ENCODE measurements around the gene FGF12. TPM values are rescaled to one million over a fixed set of nuclear protein-coding genes. Genes with fewer than 3 reads are reported as not detected.

The FGF12 gene
- polyA plus RNA-seq, 3 donors = not detected

DNA sequence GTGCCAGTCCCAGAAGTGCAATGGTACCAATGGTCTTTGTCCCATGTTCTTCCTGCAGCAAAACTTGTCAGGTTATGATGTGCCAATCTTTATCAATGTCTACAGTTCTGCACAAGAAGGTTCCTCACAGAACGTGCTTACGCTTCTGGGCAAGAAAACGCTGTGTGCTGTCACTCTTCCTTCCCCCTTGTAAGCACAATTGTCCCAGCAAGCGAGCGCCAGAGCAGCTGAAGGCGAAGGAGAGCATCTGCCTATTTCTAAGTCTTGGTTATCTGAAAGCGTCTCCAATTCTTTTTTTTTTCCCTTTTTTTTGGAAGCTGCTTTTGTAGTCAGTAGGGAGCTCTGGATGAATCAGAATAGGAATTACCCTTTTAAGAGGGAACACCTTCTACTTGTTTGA, 514.4 kb downstream of the FGF12 start:
- DNase-seq = no peak
- TF ChIP-seq, protein P1, sequence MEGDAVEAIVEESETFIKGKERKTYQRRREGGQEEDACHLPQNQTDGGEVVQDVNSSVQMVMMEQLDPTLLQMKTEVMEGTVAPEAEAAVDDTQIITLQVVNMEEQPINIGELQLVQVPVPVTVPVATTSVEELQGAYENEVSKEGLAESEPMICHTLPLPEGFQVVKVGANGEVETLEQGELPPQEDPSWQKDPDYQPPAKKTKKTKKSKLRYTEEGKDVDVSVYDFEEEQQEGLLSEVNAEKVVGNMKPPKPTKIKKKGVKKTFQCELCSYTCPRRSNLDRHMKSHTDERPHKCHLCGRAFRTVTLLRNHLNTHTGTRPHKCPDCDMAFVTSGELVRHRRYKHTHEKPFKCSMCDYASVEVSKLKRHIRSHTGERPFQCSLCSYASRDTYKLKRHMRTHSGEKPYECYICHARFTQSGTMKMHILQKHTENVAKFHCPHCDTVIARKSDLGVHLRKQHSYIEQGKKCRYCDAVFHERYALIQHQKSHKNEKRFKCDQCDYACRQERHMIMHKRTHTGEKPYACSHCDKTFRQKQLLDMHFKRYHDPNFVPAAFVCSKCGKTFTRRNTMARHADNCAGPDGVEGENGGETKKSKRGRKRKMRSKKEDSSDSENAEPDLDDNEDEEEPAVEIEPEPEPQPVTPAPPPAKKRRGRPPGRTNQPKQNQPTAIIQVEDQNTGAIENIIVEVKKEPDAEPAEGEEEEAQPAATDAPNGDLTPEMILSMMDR (IDR thresholded peaks at IDR 0.05) = no peak
- Mint-ChIP-seq H3K36me3 (no peaks in the 10 kb centered on the region), H3K4me1 (no peaks in the 10 kb centered on the region), H3K9me3 (peaks cover 0 to 2% (median 0%) of the 10 kb centered on the region in 7 donors), H3K27ac (no peak overlapping the region), H3K4me3 (no peak overlapping the region), H3K27me3 (ENCODE audit: low read depth in 3 of 3) (peaks cover 0 to 1% (median 0%) of the 10 kb centered on the region in 3 donors)
- intact Hi-C loops (cut with micrococcal nuclease) = no loop called here
- H3K4me2 ChIP-seq (replicated peaks; ENCODE audit: extremely low read depth, low read length, poor library complexity, severe bottlenecking) = no peak overlapping the region
- H3K79me2 ChIP-seq (ENCODE audit: insufficient read depth, low read length) = no peaks in the 10 kb centered on the region
- H3K27ac ChIP-seq (ENCODE audit: low read depth in 1 of 2, low read length in 2 of 2) = no peak overlapping the region
- no peak overlapping the region for H3K4me3 ChIP-seq (replicated peaks in 1 of 3; ENCODE audit: low read depth in 2 of 3, low read length in 3 of 3)
- WGBS (ENCODE audit: insufficient coverage) = 93% methylated on average over 3 of the region's 7 CpGs
- H3K4me1 ChIP-seq (ENCODE audit: control insufficient read depth in 1 of 2, insufficient read depth in 2 of 2, low read length in 2 of 2) = no peaks in the 10 kb centered on the region
- no peaks in the 10 kb centered on the region for H3K36me3 ChIP-seq (replicated peaks in 1 of 2; ENCODE audit: control insufficient read depth in 1 of 2, insufficient read depth in 2 of 2, low read length in 2 of 2)
- H4K20me1 ChIP-seq (ENCODE audit: insufficient read depth, low read length) = no peaks in the 10 kb centered on the region
- no peak overlapping the region for H2AFZ ChIP-seq (ENCODE audit: insufficient read depth, low read depth, low read length, poor library complexity, severe bottlenecking)
- H3K9me3 ChIP-seq (replicated peaks in 1 of 2; ENCODE audit: control insufficient read depth in 1 of 2, insufficient read depth in 1 of 2, low read length in 2 of 2) = no peaks in the 10 kb centered on the region
- H3K27me3 ChIP-seq (ENCODE audit: control insufficient read depth in 2 of 2, insufficient read depth in 2 of 2, low read length in 2 of 2) = no peaks in the 10 kb centered on the region
- no peak overlapping the region for H3K9ac ChIP-seq (ENCODE audit: insufficient read depth, low read length, poor library complexity, severe bottlenecking)

GRCh38 chr3:192212335-192212734, 515.0 kb downstream of the FGF12 start:
- H3K4me1 Mint-ChIP-seq = no peaks in the 10 kb centered on the region
- no peak overlapping the region for H3K4me3 Mint-ChIP-seq
- no peaks in the 10 kb centered on the region for H3K9me3 Mint-ChIP-seq
- Histone ChIP-seq H3K27me3 (ENCODE audit: control insufficient read depth in 2 of 2, insufficient read depth in 2 of 2, low read length in 2 of 2) (no peaks in the 10 kb centered on the region), H4K20me1 (ENCODE audit: insufficient read depth, low read length) (no peaks in the 10 kb centered on the region), H3K9me3 (replicated peaks in 1 of 2; ENCODE audit: control insufficient read depth in 1 of 2, insufficient read depth in 1 of 2, low read length in 2 of 2) (no peaks in the 10 kb centered on the region), H3K4me2 (replicated peaks; ENCODE audit: extremely low read depth, low read length, poor library complexity, severe bottlenecking) (no peak overlapping the region), H3K27ac (ENCODE audit: low read depth in 1 of 2, low read length in 2 of 2) (no peak overlapping the region), H3K36me3 (replicated peaks in 1 of 2; ENCODE audit: control insufficient read depth in 1 of 2, insufficient read depth in 2 of 2, low read length in 2 of 2) (no peaks in the 10 kb centered on the region), H3K9ac (ENCODE audit: insufficient read depth, low read length, poor library complexity, severe bottlenecking) (no peak overlapping the region), H2AFZ (ENCODE audit: insufficient read depth, low read depth, low read length, poor library complexity, severe bottlenecking) (no peak overlapping the region), H3K79me2 (ENCODE audit: insufficient read depth, low read length) (no peaks in the 10 kb centered on the region), H3K4me3 (replicated peaks in 1 of 3; ENCODE audit: low read depth in 2 of 3, low read length in 3 of 3) (no peak overlapping the region), H3K4me1 (ENCODE audit: control insufficient read depth in 1 of 2, insufficient read depth in 2 of 2, low read length in 2 of 2) (no peaks in the 10 kb centered on the region)
- 71% methylated on average over 1 of the region's 2 CpGs for WGBS (ENCODE audit: insufficient coverage)
- TF ChIP-seq, protein P1 (IDR thresholded peaks at IDR 0.05) = no peak
- no peak overlapping the region for H3K27ac Mint-ChIP-seq
- no peak for DNase-seq
- intact Hi-C loops (cut with micrococcal nuclease) = no loop called here
- H3K36me3 Mint-ChIP-seq = no peaks in the 10 kb centered on the region
- peaks cover 0 to 1% (median 0%) of the 10 kb centered on the region in 3 donors for H3K27me3 Mint-ChIP-seq (ENCODE audit: low read depth in 3 of 3)

All from CD14-positive monocyte (primary cell).